GM12874 (cell line): Measurements from ENCODE around the gene UBAP1.

ENCODE experiments used
- TF ChIP-seq, protein P1 (sequence below): IDR thresholded peaks from 2 replicates; pipeline ENCODE4 v1.5.1; 2011; ENCODE audit warnings: low read depth, mild to moderate bottlenecking, control low read depth, low read length, moderate library complexity; ENCODE audit not compliant: insufficient read depth

UBAP1 gene

DNA sequence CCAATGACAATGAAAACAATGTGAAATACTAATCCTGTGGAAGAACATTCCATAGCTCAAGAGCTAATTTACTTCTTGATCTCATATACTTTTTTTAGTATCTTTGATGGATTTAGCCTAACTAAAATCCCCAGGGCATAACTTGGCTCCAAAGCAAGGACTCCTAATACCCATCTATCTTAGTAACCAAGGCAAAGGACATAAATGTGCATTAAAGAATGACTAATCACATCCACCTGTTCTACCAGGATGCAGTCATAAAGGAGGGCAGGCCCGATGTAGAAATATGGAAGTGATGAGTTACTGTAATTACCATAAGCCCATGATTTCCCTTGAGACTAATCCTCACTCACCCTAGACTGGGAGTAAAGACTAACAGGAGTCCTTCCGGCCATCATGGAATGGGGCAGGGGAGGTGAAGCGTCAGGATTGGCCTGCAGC is 93.3 kb downstream of the UBAP1 start:
- TF ChIP-seq, protein P1, sequence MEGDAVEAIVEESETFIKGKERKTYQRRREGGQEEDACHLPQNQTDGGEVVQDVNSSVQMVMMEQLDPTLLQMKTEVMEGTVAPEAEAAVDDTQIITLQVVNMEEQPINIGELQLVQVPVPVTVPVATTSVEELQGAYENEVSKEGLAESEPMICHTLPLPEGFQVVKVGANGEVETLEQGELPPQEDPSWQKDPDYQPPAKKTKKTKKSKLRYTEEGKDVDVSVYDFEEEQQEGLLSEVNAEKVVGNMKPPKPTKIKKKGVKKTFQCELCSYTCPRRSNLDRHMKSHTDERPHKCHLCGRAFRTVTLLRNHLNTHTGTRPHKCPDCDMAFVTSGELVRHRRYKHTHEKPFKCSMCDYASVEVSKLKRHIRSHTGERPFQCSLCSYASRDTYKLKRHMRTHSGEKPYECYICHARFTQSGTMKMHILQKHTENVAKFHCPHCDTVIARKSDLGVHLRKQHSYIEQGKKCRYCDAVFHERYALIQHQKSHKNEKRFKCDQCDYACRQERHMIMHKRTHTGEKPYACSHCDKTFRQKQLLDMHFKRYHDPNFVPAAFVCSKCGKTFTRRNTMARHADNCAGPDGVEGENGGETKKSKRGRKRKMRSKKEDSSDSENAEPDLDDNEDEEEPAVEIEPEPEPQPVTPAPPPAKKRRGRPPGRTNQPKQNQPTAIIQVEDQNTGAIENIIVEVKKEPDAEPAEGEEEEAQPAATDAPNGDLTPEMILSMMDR, result no peak

DNA sequence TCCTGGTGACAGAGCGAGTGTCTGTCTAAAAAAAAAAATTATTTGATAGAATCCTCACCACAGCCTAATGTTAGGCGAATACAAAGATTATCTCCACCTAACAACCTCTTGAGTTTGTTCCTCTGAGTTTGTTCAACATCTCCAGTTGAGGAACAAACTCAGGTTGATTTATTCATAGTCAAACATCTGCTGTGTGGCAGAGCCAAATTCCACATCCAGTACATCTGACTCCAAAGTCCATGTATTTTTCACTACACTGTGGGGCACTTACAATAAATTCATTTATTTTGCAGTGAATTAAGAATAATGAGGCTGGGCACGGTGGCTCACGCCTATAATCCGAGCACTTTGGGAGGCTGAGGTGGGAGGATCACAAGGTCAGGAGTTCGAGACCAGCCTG is 97.0 kb downstream of the UBAP1 start:
- TF ChIP-seq, protein P1, result no peak

DNA sequence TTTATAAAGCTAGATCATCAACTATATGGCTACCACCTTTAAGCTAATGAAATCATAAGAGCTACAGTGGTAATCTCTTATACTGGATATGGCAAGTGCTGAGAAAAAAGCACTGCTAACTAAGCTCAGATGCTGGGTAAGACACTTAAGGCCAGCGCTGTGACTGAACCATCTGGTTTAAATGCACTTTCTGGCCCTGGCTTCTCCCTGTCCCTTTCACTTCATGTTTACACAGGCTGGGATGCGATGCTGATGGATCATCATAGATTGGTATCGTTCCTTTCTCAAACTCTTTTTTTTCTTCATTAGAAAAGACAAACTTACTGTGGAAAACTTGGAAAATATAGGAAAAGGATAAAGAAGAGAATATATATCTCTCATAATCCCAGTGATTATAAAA is 97.9 kb downstream of the UBAP1 start:
- TF ChIP-seq, protein P1, result no peak

DNA sequence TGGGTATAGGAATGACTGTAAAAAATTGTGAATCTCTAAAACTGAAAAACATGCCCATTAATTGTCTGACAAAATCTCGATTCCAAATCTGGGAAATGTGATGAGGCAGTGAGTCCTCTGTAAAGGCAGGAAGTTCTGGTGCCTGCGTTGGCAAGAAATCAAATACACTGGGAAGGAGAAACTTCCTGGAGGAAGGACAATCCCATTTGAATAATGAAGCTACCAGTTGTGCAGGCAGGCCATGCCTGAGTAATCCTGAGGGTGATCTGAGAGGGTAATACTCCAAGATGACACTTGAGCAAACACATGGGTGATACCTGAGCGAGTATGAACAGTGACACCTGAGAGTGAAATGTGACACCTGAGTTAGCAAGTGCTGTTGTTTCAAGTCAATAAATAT is 100.6 kb downstream of the UBAP1 start:
- TF ChIP-seq, protein P1, result no peak

DNA sequence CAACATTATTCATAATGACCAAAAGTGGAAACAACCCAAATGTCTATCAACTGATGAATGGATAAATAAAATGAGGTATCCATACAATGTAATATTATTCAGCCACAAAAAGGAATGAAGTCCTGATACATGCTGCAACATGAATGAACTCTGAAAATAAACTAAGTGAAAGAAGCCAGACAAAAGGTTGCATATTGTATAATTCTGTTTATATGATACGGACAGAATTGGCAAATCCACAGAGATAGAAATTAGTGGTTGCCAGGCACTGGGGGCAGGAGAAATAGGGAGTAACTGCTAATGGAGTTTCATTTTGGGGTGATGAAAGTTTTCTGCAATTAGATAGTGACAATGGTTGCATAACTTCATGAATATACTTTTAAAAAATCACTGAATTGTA is 103.3 kb downstream of the UBAP1 start:
- TF ChIP-seq, protein P1, result no peak

DNA sequence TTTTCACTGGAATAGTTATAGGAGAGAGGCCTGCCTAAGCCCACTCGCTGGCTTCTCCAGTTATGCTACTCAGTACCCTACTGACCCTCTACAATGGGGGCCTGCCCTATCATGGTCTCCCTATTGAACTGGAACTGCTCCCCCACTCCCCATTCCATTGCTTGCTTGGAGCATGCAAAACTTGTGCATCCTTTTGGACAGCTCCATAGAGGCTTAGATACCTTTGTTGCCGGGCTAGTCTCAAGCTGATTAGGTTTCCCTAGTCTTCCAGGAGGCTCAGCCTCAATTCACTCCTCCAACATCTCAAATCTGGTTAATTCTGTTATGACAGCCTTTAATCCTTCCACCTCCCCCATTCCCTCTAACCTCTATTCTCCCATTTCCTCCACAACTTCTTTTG is 110.3 kb downstream of the UBAP1 start:
- TF ChIP-seq, protein P1, result no peak

DNA sequence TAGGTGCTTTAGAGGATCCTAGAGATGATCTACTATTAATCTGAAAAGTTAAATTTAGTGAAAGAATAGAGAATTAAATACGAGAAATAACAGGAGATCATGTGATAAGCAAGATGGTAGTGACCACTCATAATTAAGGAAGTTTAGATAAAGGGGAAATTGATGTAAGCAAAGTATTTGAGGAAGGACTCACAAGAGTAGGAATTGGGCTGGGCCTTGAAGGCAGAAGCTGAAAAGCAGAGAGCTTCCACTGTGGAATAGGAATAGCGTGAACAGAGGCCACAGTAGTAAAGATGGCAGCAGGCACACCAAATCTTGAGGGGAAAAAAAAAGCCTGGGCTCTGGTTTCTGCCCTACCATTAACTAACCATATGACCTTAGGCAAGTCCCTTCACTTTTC is 112.2 kb downstream of the UBAP1 start:
- TF ChIP-seq, protein P1, result no peak

DNA sequence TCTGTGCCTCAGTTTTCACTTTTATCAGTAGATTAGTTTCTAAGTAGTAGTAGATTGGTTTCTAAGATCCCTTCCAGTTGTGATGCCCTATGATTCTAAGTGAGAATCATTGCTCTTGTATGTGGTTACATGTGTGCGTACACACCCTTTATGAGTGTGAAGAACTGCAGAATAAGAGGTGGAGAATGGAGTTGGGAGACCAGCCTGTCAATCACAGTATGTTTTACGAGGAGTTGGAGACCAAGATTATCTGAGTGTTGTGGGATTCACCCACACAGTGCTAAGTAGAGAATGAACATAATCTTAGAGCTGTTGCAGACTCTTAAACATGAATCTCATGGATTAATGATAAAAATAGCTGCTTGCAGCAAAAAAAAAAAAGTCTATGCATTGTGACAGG is 112.6 kb downstream of the UBAP1 start:
- TF ChIP-seq, protein P1, result no peak
